Keratinocyte (primary cell): ENCODE measurements around the gene POLD3.
"Not testable (repeated sequence)": the region's sequence is repeated elsewhere in the genome, so short reads cannot be mapped to it uniquely, and the experiment has no call there.

Experiments used
- EZH2 ChIP-seq: IDR thresholded peaks from one replicate; pipeline ENCODE4 v1.6.1; 2012; ENCODE audit warnings: inconsistent platforms, mild to moderate bottlenecking, low read length, moderate library complexity
- TF ChIP-seq, protein P1 (sequence below), 3 experiments: IDR thresholded peaks in 1 of 3; conservative IDR thresholded peaks in 1 of 3; optimal IDR thresholded peaks in 1 of 3; 2 replicates in 2 of 3; 3 replicates in 1 of 3; pipeline versions ENCODE3 to v1.5.1; 2011; ENCODE audit warnings: low read length in 3 of 3, mild to moderate bottlenecking in 3 of 3, moderate library complexity in 2 of 3, control low read depth in 1 of 3, inconsistent platforms in 1 of 3; ENCODE audit not compliant: insufficient read depth in 2 of 3; ENCODE audit errors: extremely low read depth in 1 of 3

DNA sequence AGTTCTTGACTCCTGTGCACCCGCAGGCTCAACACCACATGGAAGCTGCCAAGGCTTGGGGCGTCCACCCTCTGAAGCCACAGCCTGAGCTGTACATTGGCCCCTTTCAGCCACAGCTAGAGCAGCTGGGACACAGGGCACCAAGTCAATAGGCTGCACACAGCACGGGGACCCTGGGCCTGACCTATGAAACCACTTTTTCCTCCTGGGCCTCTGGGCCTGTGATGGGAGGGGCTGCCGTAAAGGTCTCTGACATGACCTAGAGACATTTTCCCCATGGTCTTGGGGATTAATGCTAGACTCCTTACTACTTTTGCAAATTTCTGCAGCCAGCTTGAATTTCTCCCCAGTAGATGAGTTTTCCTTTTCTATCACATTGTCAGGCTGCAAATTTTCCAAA lies 66.7 kb downstream of the POLD3 start:
- TF ChIP-seq, protein P1, sequence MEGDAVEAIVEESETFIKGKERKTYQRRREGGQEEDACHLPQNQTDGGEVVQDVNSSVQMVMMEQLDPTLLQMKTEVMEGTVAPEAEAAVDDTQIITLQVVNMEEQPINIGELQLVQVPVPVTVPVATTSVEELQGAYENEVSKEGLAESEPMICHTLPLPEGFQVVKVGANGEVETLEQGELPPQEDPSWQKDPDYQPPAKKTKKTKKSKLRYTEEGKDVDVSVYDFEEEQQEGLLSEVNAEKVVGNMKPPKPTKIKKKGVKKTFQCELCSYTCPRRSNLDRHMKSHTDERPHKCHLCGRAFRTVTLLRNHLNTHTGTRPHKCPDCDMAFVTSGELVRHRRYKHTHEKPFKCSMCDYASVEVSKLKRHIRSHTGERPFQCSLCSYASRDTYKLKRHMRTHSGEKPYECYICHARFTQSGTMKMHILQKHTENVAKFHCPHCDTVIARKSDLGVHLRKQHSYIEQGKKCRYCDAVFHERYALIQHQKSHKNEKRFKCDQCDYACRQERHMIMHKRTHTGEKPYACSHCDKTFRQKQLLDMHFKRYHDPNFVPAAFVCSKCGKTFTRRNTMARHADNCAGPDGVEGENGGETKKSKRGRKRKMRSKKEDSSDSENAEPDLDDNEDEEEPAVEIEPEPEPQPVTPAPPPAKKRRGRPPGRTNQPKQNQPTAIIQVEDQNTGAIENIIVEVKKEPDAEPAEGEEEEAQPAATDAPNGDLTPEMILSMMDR (optimal IDR thresholded peaks at IDR 0.05 in 1 of 3, IDR thresholded peaks at IDR 0.05 in 1 of 3, conservative IDR thresholded peaks at IDR 0.05 in 1 of 3; ENCODE audit: extremely low read depth in 1 of 3, insufficient read depth in 2 of 3, low read length in 3 of 3): not testable (repeated sequence)
- TF ChIP-seq EZH2: not testable (repeated sequence)
